ENCODE results near the gene ELOB.

ELOB gene

DNA sequence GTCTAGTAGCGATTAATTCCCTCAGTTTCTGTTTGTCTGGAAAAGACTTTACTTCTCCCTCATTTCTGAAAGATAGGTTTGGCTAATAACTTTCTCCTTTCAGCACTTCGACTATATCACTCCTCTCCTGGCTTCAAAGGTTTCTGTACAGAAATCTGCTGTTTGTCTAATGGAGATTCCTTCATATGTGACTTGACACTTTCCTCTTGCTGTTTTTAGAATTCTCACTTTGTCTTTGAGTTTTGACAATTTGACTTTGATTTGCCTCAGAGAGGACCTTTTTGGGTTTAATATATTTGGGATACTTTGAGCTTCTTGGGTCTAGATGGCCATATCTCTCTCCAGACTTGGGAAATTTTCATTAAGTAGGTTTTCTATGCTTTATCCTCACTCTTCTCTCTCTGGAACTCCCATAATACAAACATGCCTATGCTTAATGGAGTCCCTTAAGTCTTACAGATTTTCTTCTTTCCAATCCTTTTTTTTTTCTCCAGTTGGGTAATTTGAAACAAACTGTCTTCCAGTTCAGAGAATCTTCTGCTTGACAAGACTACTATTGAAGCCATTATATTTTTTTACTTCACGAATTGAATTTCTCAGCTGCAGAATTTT, 32.2 kb upstream of the ELOB start:
- DNase-seq, result no peak

DNA sequence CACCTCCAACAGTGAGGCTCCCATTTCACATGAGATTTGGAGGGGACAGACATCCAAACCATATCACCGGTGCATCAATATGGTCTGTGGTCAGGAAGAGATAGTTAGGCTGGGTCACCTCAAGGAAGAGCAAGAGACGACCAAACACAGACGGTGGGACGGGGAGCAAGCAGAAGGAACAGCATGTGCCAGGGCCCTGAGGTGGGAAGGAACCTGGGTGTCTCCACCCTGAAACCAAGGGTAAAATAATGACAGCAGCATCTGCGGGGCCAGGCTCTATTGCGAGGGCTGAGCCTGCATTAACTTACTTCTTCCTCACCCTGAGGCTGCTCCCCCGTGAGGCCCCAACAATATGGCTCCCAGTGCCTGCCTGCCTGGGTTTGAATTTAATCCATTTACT, 31.1 kb upstream of the ELOB start:
- DNase-seq, result no peak

DNA sequence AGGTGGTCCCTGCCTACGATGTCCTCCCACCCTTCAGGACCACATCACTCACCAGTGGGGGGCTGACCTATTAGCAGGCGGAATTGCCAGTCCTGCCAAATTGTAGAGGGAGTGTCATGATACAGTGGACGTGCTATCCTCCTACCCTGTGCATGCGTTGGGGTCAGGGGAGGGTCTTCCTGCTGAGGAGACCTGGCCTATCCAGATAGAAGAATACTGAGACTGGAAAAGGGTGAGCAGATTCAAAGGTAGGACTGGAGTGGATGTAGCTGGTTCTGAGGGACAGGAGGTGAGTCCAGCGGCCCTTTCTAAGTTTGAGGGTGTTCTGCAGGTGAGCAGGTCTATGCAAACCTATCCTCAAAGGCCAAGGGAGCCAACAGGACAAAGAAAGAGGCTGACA, 29.2 kb upstream of the ELOB start:
- DNase-seq, result no peak

DNA sequence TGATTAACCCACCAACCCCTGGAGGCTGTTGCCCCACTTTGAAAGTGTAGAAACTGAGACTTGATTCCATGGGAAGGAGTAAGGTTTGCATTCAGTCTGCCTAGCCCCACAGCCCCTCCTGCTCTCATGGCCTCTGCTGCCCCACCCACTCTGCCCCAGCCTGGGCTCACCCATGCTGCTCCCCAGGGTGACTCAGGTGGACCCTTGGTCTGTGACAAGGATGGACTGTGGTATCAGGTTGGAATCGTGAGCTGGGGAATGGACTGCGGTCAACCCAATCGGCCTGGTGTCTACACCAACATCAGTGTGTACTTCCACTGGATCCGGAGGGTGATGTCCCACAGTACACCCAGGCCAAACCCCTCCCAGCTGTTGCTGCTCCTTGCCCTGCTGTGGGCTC, 27.6 kb upstream of the ELOB start:
- no peak for DNase-seq

DNA sequence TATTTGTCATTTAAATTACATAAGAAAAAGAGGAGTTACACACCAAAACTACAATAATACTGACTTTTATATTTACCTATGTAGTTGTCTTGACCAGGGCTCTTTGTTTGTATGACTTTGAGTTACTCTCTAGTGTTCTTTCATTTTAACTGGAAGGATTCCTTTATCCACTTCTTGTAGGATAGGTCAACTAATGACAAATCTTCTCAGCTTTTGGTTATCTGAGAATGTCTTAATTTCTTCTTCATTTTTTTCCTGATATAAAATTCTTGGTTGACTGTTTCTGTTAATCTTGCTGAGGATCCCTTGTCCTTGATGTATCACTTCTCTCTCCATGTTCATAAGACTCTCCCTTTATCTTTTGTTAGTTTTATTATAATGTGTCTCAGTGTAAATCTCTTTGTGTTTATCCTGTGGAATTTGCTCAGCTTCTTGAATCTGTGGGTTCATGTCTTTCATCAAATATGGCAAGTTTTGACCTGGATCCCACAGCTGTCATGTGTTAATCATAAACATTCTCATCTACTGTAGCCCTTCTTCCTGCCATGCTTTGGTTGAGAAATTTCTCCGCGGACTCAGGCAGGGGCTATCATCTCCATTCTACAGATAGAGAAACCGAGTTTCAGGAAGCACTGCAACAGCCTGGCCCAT, 26.6 kb upstream of the ELOB start:
- DNase-seq, result no peak

DNA sequence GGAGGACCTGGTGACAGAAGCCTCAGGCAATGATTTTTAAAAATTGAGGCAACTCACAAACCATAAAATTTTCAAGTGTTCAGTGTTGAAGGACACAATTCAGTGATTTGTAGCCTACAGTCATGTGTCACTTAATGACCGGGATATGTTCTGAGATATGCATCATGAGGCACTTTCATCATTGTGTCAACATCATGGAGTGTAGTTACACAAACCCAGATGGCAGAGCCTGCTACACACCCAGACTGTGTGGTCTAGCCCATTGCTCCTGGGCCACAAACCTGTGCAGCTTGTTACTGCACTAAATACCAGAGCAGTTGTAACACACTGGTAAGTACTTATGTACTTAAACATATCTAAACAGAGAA, 22.8 kb upstream of the ELOB start:
- DNase-seq, result no peak

DNA sequence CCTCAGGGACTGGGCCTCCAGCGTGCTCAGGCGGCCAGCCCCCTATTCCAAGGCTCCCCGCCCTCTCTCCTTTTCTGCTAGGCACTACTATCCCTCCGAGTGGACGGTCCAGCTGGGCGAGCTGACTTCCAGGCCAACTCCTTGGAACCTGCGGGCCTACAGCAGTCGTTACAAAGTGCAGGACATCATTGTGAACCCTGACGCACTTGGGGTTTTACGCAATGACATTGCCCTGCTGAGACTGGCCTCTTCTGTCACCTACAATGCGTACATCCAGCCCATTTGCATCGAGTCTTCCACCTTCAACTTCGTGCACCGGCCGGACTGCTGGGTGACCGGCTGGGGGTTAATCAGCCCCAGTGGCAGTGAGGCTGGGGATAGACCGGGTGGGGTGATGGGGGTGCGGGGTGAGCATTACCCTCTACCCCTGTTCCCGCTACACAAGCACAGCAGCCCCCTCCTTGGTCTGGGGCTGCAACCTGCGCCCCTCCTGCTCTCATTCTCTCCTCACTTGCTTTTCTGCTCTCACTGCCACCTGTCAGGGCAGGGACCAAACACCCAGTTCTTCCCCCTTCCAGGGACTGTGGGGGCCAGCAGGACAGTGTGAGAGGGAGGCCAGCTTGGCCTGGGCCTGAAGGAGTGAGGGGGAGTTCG, 22.3 kb upstream of the ELOB start:
- no peak for DNase-seq

DNA sequence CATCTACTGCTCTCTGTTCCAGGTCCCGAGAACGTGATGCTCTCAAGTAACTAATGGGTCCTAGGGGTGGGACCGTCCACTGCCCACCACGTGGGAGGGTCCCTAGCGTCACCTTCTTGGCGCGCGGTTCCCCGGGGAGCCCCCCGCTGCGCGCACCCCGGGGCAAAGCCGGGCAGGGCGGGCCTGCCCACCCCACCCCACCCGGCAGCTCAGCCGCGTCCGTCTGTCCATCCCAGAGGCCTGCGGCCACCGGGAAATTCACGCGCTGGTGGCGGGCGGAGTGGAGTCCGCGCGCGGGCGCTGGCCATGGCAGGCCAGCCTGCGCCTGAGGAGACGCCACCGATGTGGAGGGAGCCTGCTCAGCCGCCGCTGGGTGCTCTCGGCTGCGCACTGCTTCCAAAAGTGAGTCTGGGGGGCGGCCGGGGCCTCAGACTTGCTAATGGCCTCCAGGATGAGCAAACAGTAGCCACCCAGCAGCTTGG, 21.7 kb upstream of the ELOB start:
- no peak for DNase-seq

DNA sequence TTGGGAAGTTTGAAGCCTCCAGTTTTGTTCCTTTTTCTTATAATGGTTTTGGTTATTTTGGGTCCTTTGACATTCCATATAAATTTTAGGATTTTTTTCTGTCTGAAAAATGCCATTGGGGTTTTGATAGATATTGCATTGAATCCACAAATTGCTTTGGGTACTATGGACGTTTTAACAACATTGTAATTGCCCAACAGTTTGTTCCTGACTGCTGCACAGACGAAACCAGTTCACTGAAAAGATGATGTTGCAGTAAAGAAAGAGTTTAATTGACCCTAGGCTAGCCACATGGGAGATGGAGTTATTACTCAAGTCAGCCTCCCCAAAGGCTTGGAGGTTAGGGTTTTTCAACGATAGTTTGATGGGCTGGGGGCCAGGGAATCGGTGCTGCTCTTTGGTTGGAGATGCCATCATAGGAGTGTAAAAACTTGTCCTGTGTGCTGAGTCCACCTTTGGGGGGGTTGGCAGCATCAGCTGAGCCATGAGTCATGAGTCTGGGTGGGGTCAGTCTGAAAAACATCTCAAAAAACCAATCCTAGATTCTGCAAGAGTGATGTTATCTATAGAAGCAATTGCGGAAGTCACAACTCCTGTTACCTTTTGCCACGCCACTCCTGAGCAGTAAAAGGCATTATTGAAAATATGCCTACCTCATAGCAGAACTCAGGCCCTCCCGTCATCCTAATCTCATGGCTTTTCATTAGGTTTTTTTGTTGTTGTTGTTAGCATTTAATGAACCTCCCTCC, 18.5 kb upstream of the ELOB start:
- DNase-seq, result no peak

DNA sequence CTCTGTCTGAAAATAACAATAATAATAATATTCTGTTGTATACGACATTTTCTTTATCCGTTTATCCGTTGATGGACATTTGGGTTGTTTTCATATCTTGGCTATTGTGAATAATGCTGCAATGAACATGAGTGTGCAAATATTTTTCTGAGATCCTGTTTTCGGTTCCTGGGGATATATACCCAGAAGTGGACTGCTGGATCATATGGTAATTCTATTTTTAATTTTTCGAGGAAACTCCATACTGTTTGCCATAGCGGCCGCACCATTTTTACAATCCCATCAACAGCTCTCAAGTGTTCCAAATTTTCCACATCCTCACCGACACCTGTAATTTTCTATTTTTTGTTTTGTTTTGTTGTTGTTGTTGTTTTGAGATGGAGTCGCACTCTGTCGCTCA, 15.9 kb upstream of the ELOB start:
- DNase-seq, result no peak

DNA sequence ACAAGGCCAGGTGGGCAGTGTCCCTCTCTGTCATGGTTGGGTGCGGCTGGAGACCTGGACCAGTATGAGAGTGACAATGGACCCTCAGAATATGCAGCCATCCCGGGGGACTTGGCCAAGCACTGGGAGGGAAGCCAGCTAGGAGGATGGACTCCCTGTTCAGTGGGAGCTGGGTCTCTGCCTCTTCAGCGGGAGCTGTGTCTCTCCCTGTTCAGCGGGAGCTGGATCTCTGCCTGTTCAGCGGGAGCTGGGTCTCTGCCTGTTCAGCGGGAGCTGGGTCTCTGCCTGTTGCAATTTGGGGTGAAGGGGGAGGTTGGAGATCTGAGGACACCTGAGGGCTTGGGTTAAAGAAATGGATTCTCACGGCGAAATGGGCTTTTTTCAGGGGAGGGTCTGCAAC, 14.1 kb upstream of the ELOB start:
- DNase-seq, result no peak

DNA sequence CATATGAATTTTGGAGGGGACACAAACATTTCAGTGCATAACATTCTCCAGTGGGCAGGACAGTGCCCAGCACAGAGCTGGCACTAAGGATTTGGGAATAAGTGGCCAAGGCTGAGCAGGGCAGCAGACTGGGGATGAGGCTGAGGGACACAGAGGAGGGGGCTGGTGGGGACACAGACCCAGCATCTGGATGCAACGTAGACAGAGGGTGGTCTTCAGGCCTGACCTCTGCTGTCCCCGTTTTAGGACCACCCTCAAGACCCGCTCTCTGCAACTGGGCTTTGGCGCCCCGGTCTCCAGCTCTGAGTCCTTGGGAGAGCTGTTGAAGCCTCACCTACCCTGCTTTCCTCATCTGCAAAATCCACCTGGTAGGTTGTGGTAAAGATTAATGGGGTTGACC, 13.6 kb upstream of the ELOB start:
- DNase-seq, result no peak

DNA sequence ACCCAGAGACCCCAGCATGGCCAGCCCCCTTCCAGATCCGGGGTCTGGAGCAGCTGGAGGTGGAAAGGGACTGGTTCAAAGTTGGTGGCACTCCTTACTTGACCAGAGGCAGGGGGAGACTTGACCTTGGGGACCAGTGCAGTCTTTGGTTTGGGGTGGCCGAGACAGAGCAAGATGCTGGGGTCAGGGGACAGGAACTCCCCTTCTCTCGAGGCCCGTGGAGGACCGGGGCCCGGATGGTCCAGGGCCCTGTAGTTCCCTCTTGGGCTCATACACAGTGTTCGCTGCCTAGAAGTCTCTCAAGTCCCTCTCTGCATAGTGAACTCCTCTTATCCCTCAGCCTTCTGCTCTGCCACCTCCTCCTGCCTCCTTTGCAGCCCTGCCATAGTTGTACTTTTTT, 10.9 kb upstream of the ELOB start:
- DNase-seq, result no peak

DNA sequence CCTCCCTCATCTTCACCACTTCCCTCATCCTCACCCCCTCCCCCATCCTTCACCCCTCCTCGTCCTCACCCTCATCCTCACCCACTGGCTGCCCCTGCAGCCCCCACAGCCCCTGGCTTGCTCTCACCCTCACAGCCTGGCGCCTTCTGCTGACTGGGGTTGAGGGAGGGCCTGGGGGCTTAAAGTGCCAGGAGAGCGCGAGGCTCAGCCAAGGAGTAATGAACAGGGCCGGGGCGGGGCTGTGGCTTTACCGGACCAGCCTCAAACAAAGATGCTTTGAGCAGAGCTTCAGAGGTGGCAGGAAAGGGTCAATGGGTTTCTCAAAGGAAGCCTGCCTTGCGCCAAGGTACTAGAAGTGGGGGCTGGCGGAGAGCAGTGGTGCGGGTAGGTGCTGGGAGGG, 10.3 kb upstream of the ELOB start, which contains the start of gene PRSS33:
PRSS33 (minus strand) TSS at position 155 of the 400 bp plus-strand sequence. CDS start 1,013 bp downstream, outside the sequence.
- no peak for DNase-seq

DNA sequence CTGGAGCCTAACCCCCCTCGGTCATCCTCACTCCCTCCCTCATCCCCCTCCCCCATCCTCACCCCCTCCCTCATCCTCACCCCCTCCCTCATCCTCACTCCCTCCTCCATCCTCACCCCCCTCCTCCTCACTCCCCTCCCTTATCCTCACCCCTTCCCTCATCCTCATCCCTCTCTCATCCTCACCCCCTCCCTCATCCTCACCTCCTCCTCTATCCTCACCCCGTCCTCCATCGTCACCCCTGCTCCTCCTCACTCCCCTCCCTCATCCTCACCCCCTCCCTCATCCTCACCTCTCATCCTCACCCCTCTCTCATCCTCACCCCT, 9.7 kb upstream of the ELOB start:
- no peak for DNase-seq

DNA sequence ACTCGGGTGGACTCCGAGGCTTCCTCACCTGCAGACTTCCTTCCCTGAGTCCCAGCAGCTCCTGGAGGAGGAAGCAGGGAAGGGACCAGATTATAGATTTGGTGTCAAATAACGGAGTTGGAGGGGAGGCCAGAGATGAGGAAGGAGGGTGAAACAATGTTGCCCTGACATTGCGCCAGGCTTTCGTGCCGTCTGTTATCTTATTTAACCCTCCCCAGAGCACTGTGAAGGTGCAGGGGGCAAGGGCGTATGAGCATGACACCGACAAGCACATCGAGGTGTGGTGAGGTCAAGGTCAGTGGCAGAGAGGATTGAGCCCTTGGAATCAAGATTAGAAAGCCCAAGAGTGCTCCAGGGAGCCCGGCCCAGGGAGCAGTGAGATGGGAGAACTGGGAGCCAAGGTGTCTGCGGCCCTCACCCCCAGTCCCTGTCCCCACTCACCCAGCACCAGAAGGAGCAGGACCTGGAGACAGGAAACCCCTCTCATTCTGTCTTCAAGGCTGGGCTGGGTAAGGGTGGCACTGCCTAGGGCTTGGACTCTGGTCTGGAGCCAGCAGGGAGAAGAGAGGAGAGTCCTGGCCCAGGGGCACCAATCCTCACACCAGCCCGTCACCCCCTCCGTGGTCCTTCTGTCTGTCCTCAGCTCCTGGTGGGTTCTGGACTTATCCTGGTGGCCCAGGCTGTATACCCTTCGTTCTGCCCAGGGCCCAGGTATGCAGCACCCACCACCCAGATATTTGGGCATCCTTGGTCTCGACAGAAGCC, 9.2 kb upstream of the ELOB start:
- no peak for DNase-seq

DNA sequence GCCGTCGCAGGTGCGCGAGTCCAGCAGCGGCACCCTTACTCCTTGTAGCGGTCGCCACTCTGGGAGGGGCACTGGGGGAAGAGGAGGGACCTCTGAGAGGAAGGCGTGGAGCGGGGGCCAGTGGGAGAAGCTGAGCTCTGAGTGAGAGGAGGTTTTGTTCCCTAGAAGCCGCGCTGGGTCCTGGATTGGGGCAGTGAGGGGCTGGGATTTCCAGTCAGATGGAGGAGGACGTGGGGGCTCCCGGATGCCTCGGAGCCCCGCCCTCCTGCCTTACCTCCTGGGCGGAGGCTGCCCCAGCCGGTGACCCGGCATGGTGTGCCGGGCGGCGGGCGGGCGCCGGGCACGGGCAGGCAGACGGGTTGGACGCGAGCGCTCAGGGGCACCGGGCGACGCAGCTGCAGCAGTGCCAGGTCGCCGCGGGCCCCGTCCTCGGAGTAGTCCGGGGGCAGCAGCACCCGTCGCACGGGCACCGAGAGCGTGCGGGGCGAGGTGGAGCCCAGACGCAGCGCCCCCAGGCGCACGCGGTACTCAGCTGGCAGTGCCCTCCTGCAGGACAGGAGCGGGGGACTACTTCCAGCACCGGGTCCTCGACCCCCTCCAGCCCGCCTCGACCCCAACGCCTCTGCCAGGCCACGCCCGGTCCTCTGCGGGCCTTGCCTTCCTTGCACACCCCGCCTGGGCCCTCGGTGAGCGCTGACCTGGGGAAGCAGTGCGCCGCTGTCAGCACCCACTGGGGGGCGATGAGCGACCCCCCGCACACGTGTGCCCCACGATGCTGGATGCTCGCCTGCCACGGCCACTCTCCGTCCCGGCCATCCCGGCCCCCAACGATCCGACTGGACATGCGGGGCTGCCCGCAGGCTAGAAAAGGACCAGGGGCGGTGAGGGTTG, 8.3 kb upstream of the ELOB start:
- DNase-seq, result no peak

DNA sequence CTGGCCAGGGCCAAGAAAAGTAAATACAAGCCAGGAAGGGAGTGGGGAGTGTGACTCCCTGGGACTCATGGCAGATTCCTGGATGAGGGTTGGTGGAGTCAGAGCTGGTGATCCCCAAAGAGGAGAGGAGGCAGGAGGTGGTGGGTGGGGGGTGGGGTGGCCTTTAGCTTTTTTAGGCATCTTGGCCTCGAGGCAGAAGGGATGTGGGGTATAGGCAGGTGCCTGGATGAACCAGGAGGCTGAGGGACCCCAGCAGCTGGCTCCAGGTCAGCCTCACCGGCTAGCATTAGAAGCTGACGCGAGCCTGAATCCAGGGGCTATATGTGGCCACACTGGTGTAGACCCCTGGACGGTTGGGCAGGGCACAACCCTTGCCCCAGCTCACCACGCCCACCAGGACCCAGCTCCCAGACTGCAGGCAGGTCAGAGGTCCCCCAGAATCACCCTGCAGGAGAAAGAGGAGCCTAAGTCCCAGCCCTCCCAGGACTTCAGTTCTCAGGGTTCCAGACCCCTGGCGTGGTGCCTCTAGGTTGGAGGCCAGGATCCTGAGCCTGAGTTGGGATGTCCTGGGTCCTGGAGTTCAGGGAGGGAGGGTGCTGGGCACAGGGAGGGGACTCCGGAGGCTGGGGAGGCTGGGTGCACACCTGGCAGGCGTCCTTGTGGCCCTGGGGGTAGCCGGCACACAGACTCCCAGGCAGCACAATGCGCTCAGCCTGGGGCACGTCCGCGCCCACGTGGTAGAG, 7.4 kb upstream of the ELOB start:
- no peak for DNase-seq

DNA sequence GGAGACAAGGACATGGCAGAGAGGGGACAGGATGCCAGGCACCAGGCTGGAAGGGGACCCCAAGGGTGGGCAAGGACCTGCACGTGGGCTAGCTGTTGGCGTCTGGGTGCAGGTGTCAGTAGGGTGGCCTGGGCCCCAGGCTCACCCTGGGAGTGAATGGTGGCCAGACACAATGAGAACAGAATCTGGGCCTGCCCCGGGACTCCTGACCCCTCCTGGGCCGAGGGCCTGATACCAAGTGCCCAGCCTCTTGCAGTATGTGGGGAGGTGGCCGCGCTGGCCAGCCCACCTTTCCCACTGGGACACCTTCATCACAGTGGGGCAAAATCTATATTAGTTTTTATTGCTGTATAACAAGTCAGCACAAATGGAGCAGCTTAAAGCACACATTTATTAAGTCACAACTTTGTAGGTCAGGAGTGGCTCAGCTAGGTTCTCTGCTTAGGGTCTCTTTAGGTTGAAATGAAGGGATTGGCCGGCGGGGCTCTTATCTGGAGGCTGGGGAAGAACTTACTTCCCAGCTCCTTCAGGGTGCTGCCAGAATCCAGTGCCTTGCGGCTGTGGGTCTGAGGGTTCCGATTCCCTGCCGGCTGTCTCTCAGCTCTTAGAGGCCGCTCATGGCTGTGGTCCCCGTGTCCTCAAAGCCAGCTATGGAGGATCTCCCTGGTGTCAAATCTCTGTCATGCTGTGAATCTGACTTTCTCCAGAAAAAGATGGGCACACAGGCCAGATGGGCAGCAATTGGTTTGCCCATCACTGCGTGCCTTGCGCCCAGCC, 6.7 kb upstream of the ELOB start:
- DNase-seq, result no peak

DNA sequence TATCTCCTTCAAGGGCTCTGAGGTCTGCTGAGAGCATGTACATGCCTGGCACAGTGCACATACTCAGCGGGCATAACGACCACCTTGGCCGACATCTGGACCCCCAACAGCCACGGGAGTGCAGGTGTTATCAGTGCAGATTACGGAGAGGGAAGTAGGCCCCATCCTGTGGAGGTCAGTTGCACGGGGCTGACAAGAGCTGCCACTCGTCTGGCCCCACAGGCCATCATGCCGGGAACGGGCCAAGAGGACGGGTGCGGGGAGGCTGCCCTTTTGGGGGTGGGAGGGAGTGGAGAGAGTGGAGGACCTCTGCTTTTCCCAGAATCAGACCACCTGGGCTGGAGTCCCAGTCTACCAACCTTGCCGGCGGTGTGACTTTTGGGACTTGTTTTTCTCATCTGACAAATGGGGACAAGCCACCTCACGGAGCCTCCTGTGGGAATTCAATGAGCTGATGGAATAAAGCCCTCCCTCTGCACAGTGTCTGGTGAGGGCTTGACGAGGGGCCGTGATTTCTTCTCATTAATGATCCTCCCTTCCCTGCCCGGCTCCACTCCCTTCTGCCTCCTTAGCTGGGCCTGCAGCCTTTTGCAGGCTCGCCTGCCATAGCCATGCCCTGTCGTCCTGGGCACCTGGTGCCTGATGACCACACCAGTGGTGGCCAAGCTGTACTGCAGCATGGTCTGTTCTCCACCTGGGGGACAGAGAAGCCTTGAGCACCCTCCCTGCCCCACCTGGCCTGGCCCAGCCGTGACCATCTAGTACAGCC, 5.7 kb upstream of the ELOB start:
- no peak for DNase-seq

Measured in effector CD4-positive, alpha-beta T cell (primary cell).